GM23338 (cell line): Measurements from ENCODE around the gene CDCP1. TPM values are rescaled to one million over a fixed set of nuclear protein-coding genes. Genes with fewer than 3 reads are reported as not detected.

Source experiments
- ATAC-seq: fragments of 200-7000 bp; cut with Tn5 transposase; 3 replicates; pipeline ENCODE4 v1.9.1; 2020
- DNase-seq: peaks from one replicate; pipeline ENCODE4 v3.0.0-alpha.2; 2015; ENCODE audit warnings: low spot score
- H2AFZ ChIP-seq: fragments of 200-600 bp; sonication (generic); 2 replicates; pipeline ENCODE4 v1.8.0; 2016; ENCODE audit warnings: antibody characterized with exemption, mild to moderate bottlenecking, moderate library complexity
- H3F3A ChIP-seq: fragments of 200-600 bp; sonication (generic); replicated peaks from 2 replicates; pipeline ENCODE4 v1.8.0; 2017; ENCODE audit warnings: antibody characterized with exemption, mixed run types, low read depth
- H3K27ac ChIP-seq: fragments of 200-600 bp; sonication (generic); 2 replicates; pipeline ENCODE4 v1.6.1; 2016; ENCODE audit warnings: low read depth
- H3K27me3 ChIP-seq: fragments of 200-600 bp; sonication (generic); 2 replicates; pipeline ENCODE4 v1.8.0; 2016; ENCODE audit warnings: mild to moderate bottlenecking, mixed run types, moderate library complexity; ENCODE audit not compliant: insufficient read depth
- H3K36me3 ChIP-seq: fragments of 200-600 bp; sonication (generic); 2 replicates; pipeline ENCODE4 v1.8.0; 2016; ENCODE audit warnings: mild to moderate bottlenecking; ENCODE audit not compliant: insufficient read depth
- H3K4me1 ChIP-seq: fragments of 200-600 bp; sonication (generic); 2 replicates; pipeline ENCODE4 v1.8.0; 2016; ENCODE audit warnings: mild to moderate bottlenecking, moderate library complexity; ENCODE audit not compliant: insufficient read depth
- H3K4me2 ChIP-seq: fragments of 200-600 bp; sonication (generic); 2 replicates; pipeline ENCODE4 v1.7.1; 2017; ENCODE audit warnings: mixed run types
- H3K4me3 ChIP-seq: fragments of 200-600 bp; sonication (generic); 2 replicates; pipeline ENCODE4 v1.6.1; 2016; ENCODE audit warnings: mixed run types
- H3K79me2 ChIP-seq: fragments of 200-600 bp; sonication (generic); replicated peaks from 2 replicates; pipeline ENCODE4 v1.8.0; 2017; ENCODE audit warnings: mild to moderate bottlenecking; ENCODE audit not compliant: insufficient read depth
- H3K9me2 ChIP-seq: fragments of 200-600 bp; sonication (generic); 2 replicates; pipeline ENCODE4 v1.8.0; 2017; ENCODE audit not compliant: insufficient read depth
- H4K20me1 ChIP-seq: fragments of 200-600 bp; sonication (generic); replicated peaks from 2 replicates; pipeline ENCODE4 v1.8.0; 2017; ENCODE audit warnings: mild to moderate bottlenecking; ENCODE audit not compliant: insufficient read depth
- H3K27ac Mint-ChIP-seq: 2 replicates; pipeline ENCODE4 v1.8.0; 2020; ENCODE audit warnings: inconsistent platforms, mild to moderate bottlenecking, moderate library complexity, mixed read lengths
- H3K27me3 Mint-ChIP-seq: 3 replicates; pipeline ENCODE4 v1.8.0; 2022; ENCODE audit warnings: low read depth, mild to moderate bottlenecking, moderate library complexity, mixed read lengths, inconsistent platforms; ENCODE audit not compliant: insufficient read depth, poor library complexity
- H3K36me3 Mint-ChIP-seq: 3 replicates; pipeline ENCODE4 v1.8.0; 2021; ENCODE audit warnings: low read depth, mild to moderate bottlenecking, inconsistent platforms, moderate library complexity, mixed read lengths
- H3K4me1 Mint-ChIP-seq: 3 replicates; pipeline ENCODE4 v1.8.0; 2020; ENCODE audit warnings: mild to moderate bottlenecking, inconsistent platforms, mixed read lengths
- H3K4me3 Mint-ChIP-seq: 3 replicates; pipeline ENCODE4 v1.8.0; 2021; ENCODE audit warnings: moderate library complexity, mild to moderate bottlenecking, inconsistent platforms, mixed read lengths
- H3K9me3 Mint-ChIP-seq: 3 replicates; pipeline ENCODE4 v1.8.0; 2020; ENCODE audit warnings: moderate library complexity, mild to moderate bottlenecking, inconsistent platforms, mixed read lengths
- CREB1 ChIP-seq: fragments of 250-450 bp; sonication (Bioruptor Pico); IDR thresholded peaks from 2 replicates; pipeline ENCODE4 v1.5.0; 2020; ENCODE audit warnings: low read depth, mild to moderate bottlenecking, moderate library complexity
- CTCF ChIP-seq, 2 experiments: fragments of 200-600 bp in 1 of 2; sonication (generic) in 1 of 2; conservative IDR thresholded peaks; 2 replicates each; pipeline versions ENCODE4 v1.5.1 to v1.6.1; 2016 to 2017; ENCODE audit warnings: antibody characterized with exemption in 2 of 2, low read depth in 2 of 2, mild to moderate bottlenecking in 2 of 2, moderate library complexity in 1 of 2
- ETS1 ChIP-seq: IDR thresholded peaks from 2 replicates; pipeline ENCODE4 v1.6.1; 2016; ENCODE audit warnings: antibody characterized with exemption
- EZH2 ChIP-seq: fragments of 200-600 bp; sonication (generic); IDR thresholded peaks from one replicate; pipeline ENCODE4 v1.8.0; 2017; ENCODE audit warnings: antibody characterized with exemption, mild to moderate bottlenecking, low read depth; ENCODE audit not compliant: unreplicated experiment
- JUNB ChIP-seq: IDR thresholded peaks from one replicate; pipeline ENCODE4 v1.6.1; 2016; ENCODE audit warnings: antibody characterized with exemption; ENCODE audit not compliant: unreplicated experiment
- POLR2AphosphoS5 ChIP-seq: IDR thresholded peaks from 2 replicates; pipeline ENCODE4 v1.6.1; 2016; ENCODE audit warnings: antibody characterized with exemption, low read depth
- REST ChIP-seq: IDR thresholded peaks from one replicate; pipeline ENCODE4 v1.6.1; 2018; ENCODE audit warnings: antibody characterized with exemption; ENCODE audit not compliant: unreplicated experiment
- STAT1 ChIP-seq: IDR thresholded peaks from one replicate; pipeline ENCODE4 v1.6.1; 2016; ENCODE audit warnings: antibody characterized with exemption; ENCODE audit not compliant: unreplicated experiment
- ZNF331 ChIP-seq: fragments of 250-450 bp; sonication (Bioruptor Pico); IDR thresholded peaks from 2 replicates; pipeline ENCODE4 v1.5.0; 2020; ENCODE audit warnings: low read depth, mild to moderate bottlenecking, moderate library complexity
- ZNF462 ChIP-seq: fragments of 250-450 bp; sonication (Bioruptor Pico); IDR thresholded peaks from 2 replicates; pipeline ENCODE4 v1.5.0; 2020; ENCODE audit warnings: mild to moderate bottlenecking, moderate library complexity
- polyA plus RNA-seq: library from polyadenylated mRNA; unstranded; fragments of >200 nt; fragmentation: Nextera tagmentation; extraction: Ambion mirVana; gene quantifications from 2 replicates; pipeline ENCODE4 v1.2.1, GENCODE V29; 2016
- total RNA-seq: library from RNA; depleted of rRNA; stranded (reverse); fragments of >200 nt; shearing (Covaris generic); gene quantifications from 2 replicates; pipeline ENCODE4 v1.2.3, GENCODE V29; 2014

CDCP1 gene
- total and polyA plus RNA-seq, 2 experiments from 2014 or later = 7.7 to 20.1 TPM

- no peak for TF ChIP-seq ZNF331 (CRISPR knock-in tag)
- TF ChIP-seq CREB1 = no peak
- TF ChIP-seq EZH2 = no peak
- TF ChIP-seq POLR2AphosphoS5 = no peak
These were observed 5.9 kb downstream of the CDCP1 start (continued) for GRCh38 chr3:45140141-45140769.

GRCh38 chr3:45139372-45140140, 6.6 kb downstream of the CDCP1 start:
- Histone ChIP-seq H3F3A (no peaks in the 10 kb centered on the region), H3K4me3 (no peak overlapping the region), H3K27ac (no peak overlapping the region), H3K9me2 (peaks cover 5% of the 10 kb centered on the region), H3K27me3 (peaks cover 8% of the 10 kb centered on the region), H3K36me3 (no peaks in the 10 kb centered on the region), H3K4me2 (peak overlapping the region; percentile 63), H3K79me2 (peaks cover 89% of the 10 kb centered on the region), H3K4me1 (peaks cover 42% of the 10 kb centered on the region), H4K20me1 (peaks cover 20% of the 10 kb centered on the region), H2AFZ (no peak overlapping the region)
- Mint-ChIP-seq H3K27ac (peak overlapping the region; percentile 36; the same call in 1 of the 2 replicates), H3K4me3 (no peak overlapping the region), H3K36me3 (no peaks in the 10 kb centered on the region; the same call in 2 of the 3 replicates), H3K4me1 (peaks cover 41% of the 10 kb centered on the region), H3K9me3 (no peaks in the 10 kb centered on the region; the same call in 2 of the 3 replicates), H3K27me3 (peaks cover 5% of the 10 kb centered on the region)
- DNase-seq = no peak
- no peak; the same call in 2 of the 3 replicates for ATAC-seq
- TF ChIP-seq ETS1 = no peak
- TF ChIP-seq JUNB = no peak
- no peak for TF ChIP-seq CTCF (conservative IDR thresholded peaks at IDR 0.05; ENCODE audit: low read depth in 2 of 2)
- no peak for TF ChIP-seq ZNF331 (CRISPR knock-in tag)
- no peak for TF ChIP-seq ZNF462
- TF ChIP-seq REST = no peak
- no peak for TF ChIP-seq EZH2
- TF ChIP-seq CREB1 = no peak
- TF ChIP-seq STAT1 = no peak
